ENCODE data around the gene CALHM6.

DNA sequence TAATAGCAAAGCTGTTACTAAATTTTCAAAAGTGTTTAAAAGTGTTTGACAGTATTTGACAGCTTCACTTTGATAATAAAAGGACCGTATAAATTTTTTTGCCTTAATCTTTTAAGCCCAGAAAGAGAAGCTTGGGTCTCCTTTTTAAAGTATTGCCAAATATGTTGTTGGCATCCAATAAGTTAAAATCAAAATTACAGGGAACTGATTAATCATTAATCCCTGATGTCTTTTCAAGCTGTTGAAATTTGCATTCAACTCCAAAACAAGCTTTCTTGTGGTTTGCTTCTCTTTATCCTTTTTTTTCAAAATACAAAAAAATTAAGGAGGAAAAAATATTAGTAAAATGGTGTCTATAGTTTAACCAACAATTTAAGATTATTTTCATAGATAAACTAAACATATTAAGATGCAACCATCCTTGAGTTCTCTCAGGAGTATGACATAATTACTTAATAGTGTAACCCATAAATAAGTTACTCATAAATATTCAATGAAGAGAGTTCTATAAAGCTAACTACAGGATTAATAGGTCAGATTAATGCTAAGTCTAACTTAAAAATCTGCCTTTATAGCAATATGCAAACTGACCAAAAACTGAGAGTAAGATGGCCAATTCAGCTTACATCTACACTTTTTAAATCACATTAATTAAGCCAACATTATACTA, 27.0 kb upstream of the CALHM6 start:
- TF ChIP-seq USF2 (CRISPR knock-in tag; IDR thresholded peaks at IDR 0.05): no peak
- TF ChIP-seq ATF2 (CRISPR knock-in tag; IDR thresholded peaks at IDR 0.05; ENCODE audit: borderline replicate concordance, low read depth): no peak
- TF ChIP-seq, protein P1, sequence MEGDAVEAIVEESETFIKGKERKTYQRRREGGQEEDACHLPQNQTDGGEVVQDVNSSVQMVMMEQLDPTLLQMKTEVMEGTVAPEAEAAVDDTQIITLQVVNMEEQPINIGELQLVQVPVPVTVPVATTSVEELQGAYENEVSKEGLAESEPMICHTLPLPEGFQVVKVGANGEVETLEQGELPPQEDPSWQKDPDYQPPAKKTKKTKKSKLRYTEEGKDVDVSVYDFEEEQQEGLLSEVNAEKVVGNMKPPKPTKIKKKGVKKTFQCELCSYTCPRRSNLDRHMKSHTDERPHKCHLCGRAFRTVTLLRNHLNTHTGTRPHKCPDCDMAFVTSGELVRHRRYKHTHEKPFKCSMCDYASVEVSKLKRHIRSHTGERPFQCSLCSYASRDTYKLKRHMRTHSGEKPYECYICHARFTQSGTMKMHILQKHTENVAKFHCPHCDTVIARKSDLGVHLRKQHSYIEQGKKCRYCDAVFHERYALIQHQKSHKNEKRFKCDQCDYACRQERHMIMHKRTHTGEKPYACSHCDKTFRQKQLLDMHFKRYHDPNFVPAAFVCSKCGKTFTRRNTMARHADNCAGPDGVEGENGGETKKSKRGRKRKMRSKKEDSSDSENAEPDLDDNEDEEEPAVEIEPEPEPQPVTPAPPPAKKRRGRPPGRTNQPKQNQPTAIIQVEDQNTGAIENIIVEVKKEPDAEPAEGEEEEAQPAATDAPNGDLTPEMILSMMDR (IDR thresholded peaks at IDR 0.05): no peak
- TF ChIP-seq, protein P2, sequence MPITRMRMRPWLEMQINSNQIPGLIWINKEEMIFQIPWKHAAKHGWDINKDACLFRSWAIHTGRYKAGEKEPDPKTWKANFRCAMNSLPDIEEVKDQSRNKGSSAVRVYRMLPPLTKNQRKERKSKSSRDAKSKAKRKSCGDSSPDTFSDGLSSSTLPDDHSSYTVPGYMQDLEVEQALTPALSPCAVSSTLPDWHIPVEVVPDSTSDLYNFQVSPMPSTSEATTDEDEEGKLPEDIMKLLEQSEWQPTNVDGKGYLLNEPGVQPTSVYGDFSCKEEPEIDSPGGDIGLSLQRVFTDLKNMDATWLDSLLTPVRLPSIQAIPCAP (CRISPR knock-in tag; IDR thresholded peaks at IDR 0.05): no peak
- no peak for TF ChIP-seq GABPB1 (CRISPR knock-in tag; IDR thresholded peaks at IDR 0.05)
- TF ChIP-seq, protein P3, sequence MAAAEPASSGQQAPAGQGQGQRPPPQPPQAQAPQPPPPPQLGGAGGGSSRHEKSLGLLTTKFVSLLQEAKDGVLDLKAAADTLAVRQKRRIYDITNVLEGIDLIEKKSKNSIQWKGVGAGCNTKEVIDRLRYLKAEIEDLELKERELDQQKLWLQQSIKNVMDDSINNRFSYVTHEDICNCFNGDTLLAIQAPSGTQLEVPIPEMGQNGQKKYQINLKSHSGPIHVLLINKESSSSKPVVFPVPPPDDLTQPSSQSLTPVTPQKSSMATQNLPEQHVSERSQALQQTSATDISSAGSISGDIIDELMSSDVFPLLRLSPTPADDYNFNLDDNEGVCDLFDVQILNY (CRISPR knock-in tag; IDR thresholded peaks at IDR 0.05): no peak
